ENCODE data around the gene IRF7.

DNA sequence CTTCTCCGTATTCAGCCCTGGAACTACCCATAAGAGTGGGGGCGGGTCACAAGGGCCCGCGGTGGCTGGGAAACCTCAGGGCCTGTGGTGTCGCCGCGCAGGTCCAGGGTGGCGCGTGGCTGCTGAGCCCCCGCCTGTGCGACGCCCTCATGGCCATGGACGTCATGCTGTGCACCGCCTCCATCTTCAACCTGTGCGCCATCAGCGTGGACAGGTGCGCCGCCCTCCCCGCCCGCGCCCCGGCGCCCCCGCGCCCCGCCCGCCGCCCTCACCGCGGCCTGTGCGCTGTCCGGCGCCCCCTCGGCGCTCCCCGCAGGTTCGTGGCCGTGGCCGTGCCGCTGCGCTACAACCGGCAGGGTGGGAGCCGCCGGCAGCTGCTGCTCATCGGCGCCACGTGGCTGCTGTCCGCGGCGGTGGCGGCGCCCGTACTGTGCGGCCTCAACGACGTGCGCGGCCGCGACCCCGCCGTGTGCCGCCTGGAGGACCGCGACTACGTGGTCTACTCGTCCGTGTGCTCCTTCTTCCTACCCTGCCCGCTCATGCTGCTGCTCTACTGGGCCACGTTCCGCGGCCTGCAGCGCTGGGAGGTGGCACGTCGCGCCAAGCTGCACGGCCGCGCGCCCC, 23.7 kb upstream of the IRF7 start:
- TF ChIP-seq CTCF (IDR thresholded peaks at IDR 0.05): no peak
- no peak for TF ChIP-seq POLR2A (IDR thresholded peaks at IDR 0.05)

Measured in heart left ventricle (tissue), 13 donors.